Activated T-cell treated with anti-CD3 and anti-CD28 coated beads, Interleukin-2, amount 50 U/mL, for 72 hours (primary cell): ENCODE measurements around the gene DGAT2. TPM values are rescaled to one million over a fixed set of nuclear protein-coding genes. Genes with fewer than 3 reads are reported as not detected.

Experiments
- ATAC-seq, 2 donors: fragments of 150-1000 bp; cut with Tn5 transposase; replicated peaks in 1 of 2; 2 replicates each; pipeline ENCODE4 v1.10.0; 2021; ENCODE audit warnings: moderate library complexity in 2 of 2, mild to moderate bottlenecking in 1 of 2
- DNase-seq, 2 donors: peaks; one replicate each; pipeline ENCODE4 v3.0.0; 2021 to 2022; ENCODE audit warnings: mixed read lengths in 1 of 2
- H3K27ac Mint-ChIP-seq: one replicate; pipeline ENCODE4 v1.8.0; 2022; ENCODE audit warnings: mild to moderate bottlenecking, moderate library complexity, mixed read lengths
- H3K27me3 Mint-ChIP-seq: one replicate; pipeline ENCODE4 v1.8.0; 2022; ENCODE audit warnings: low read depth, mixed read lengths
- H3K36me3 Mint-ChIP-seq, 2 donors: one replicate each; pipeline ENCODE4 v1.8.0; 2022; ENCODE audit warnings: mixed read lengths in 2 of 2, mild to moderate bottlenecking in 1 of 2; ENCODE audit not compliant: insufficient read depth in 2 of 2
- H3K4me1 Mint-ChIP-seq: one replicate; pipeline ENCODE4 v1.8.0; 2022; ENCODE audit warnings: low read depth, mixed read lengths
- H3K4me3 Mint-ChIP-seq, 2 donors: one replicate each; pipeline ENCODE4 v1.8.0; 2022; ENCODE audit warnings: mild to moderate bottlenecking in 2 of 2, mixed read lengths in 2 of 2, moderate library complexity in 2 of 2
- H3K9me3 Mint-ChIP-seq, 2 donors: one replicate each; pipeline ENCODE4 v1.8.0; 2022; ENCODE audit warnings: mixed read lengths in 2 of 2
- total RNA-seq, 2 donors: library from RNA; stranded (reverse); gene quantifications; one replicate each; pipeline ENCODE4 v1.2.3, GENCODE V29; 2022

Gene DGAT2
- total RNA-seq, 2 donors from 2014 or later, result 2.8 to 3.4 TPM

DNA sequence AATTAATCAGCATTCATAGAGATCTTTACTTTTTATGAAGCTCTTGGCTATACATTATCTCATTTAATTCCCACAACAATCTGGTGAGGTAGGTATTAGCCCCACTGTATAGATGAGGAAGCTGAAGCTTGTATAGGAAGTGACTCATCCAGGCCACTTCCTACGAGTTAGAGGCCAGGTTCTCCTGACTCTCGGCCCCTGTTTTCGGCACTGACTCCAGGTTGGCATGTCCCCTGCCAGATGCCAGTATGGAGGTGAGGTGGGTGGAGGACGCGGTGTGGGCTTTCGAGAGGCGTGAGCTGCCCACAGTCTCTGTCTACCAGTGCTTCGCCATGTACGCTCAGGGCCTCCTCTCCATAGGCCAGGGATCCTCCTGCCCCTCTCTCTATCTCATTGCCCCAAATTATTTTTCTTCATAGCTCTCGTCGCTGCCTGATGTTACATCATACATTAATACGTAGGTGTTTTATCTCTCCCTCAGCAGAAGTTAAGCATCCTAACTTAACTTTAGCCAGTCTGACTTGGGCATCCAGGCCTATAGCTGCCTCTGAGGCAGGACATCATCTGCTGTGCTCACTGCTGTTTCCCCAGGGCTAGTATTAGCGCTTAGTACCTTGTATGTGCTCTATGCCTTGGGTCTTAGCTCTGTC is 9.0 kb downstream of the DGAT2 start:
- H3K36me3 Mint-ChIP-seq, result no peaks in the 10 kb centered on the region
- H3K4me3 Mint-ChIP-seq, result no peak overlapping the region
- ATAC-seq (peak; percentile 21 to 28), DNase-seq (no peak)
- no peaks in the 10 kb centered on the region for H3K9me3 Mint-ChIP-seq
- no peak overlapping the region for H3K27ac Mint-ChIP-seq
- H3K27me3 Mint-ChIP-seq, result no peaks in the 10 kb centered on the region
- H3K4me1 Mint-ChIP-seq, result peaks cover 23% of the 10 kb centered on the region

GRCh38 chr11:75778962-75779361 is 10.4 kb downstream of the DGAT2 start:
- H3K27ac Mint-ChIP-seq, result no peak overlapping the region
- H3K27me3 Mint-ChIP-seq, result no peaks in the 10 kb centered on the region
- no peaks in the 10 kb centered on the region for H3K9me3 Mint-ChIP-seq
- peaks cover 15% of the 10 kb centered on the region for H3K4me1 Mint-ChIP-seq
- no peak overlapping the region for H3K4me3 Mint-ChIP-seq
- no peaks in the 10 kb centered on the region for H3K36me3 Mint-ChIP-seq
- ATAC-seq (no peak), DNase-seq (no peak)

DNA sequence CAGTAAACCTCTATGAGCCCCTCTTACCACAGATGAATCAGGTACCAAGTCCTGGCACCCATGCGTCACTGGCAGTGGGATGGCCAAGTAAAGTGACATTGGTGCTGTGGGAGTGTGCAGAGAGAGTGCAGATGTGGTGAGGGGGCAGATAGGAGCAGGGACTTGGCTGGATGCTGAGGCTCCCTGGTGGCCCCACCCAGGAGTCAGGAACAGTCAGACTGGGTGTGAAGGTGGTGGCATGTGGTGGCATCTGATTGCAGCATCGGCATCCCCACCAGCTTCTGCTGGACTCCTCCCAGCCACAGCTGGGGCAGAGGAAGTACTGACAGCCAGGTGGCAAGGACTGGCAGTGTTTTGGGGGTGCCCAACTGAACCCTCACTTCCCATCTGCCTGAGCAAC is 11.4 kb downstream of the DGAT2 start:
- DNase-seq (no peak), ATAC-seq (peak in 1 of 2 donors; percentile 34)
- H3K27ac Mint-ChIP-seq, result no peak overlapping the region
- no peaks in the 10 kb centered on the region for H3K27me3 Mint-ChIP-seq
- H3K4me3 Mint-ChIP-seq, result no peak overlapping the region
- no peaks in the 10 kb centered on the region for H3K9me3 Mint-ChIP-seq
- no peaks in the 10 kb centered on the region for H3K36me3 Mint-ChIP-seq
- peaks cover 14% of the 10 kb centered on the region for H3K4me1 Mint-ChIP-seq

- Mint-ChIP-seq H3K27me3 (no peaks in the 10 kb centered on the region), H3K4me1 (peaks cover 14% of the 10 kb centered on the region), H3K36me3 (no peaks in the 10 kb centered on the region), H3K4me3 (no peak overlapping the region), H3K27ac (no peak overlapping the region), H3K9me3 (no peaks in the 10 kb centered on the region)
- ATAC-seq (no peak), DNase-seq (no peak)
Measured at GRCh38 chr11:75780888-75781287, 12.3 kb downstream of the DGAT2 start.

- no peak overlapping the region for H3K27ac Mint-ChIP-seq
- peaks cover 14% of the 10 kb centered on the region for H3K4me1 Mint-ChIP-seq
- H3K4me3 Mint-ChIP-seq, result no peak overlapping the region
- no peaks in the 10 kb centered on the region for H3K27me3 Mint-ChIP-seq
- H3K9me3 Mint-ChIP-seq, result no peaks in the 10 kb centered on the region
- DNase-seq (no peak), ATAC-seq (no peak)
- no peaks in the 10 kb centered on the region for H3K36me3 Mint-ChIP-seq
Measured at GRCh38 chr11:75781296-75781695, 12.7 kb downstream of the DGAT2 start.

GRCh38 chr11:75781831-75782230 is 13.3 kb downstream of the DGAT2 start:
- Mint-ChIP-seq H3K27me3 (no peaks in the 10 kb centered on the region), H3K4me3 (no peak overlapping the region), H3K4me1 (peaks cover 12% of the 10 kb centered on the region), H3K9me3 (no peaks in the 10 kb centered on the region), H3K27ac (no peak overlapping the region), H3K36me3 (no peaks in the 10 kb centered on the region)
- DNase-seq (no peak), ATAC-seq (no peak)

DNA sequence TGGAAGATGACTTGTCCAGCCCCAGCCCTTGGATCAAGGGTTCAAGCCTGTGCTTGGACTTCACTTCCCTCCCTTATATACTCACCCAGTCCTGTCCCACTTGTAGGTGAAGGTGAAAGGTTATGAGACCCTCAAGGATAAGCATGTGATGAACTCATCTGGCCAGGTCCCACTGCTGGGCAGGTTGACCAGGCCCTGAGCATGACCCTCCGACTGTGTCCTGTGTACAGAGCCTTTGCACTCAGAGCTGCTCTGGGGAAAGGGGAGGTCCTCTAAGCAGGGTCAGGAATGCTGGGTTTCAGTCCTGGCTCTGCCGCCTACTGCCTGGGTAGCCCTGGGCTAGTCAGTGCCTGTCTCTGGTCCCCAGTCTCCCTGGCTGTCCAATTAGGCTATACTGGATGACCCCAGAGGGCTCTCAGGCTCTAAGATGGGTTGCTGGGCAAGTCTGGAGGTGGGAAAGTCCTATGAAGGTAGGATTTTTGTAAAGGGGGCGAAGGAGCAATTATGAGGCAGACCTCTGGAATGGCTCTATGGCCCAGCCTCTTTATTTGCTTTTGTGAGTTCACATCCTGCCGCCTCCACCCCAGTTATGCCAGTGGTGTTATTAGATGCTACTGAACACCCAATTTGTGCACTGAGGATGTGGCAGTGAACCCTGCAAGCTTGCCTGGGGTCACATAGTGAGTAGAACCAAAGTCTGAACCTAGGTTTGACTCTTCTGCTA is 14.1 kb downstream of the DGAT2 start:
- Mint-ChIP-seq H3K27ac (no peak overlapping the region), H3K36me3 (no peaks in the 10 kb centered on the region), H3K27me3 (no peaks in the 10 kb centered on the region), H3K9me3 (no peaks in the 10 kb centered on the region), H3K4me1 (peaks cover 3% of the 10 kb centered on the region), H3K4me3 (no peak overlapping the region)
- no peak for ATAC-seq
- no peak for DNase-seq

GRCh38 chr11:75783416-75784084 is 15.0 kb downstream of the DGAT2 start:
- Mint-ChIP-seq H3K27ac (no peak overlapping the region), H3K4me3 (no peak overlapping the region), H3K27me3 (no peaks in the 10 kb centered on the region), H3K4me1 (no peaks in the 10 kb centered on the region), H3K36me3 (no peaks in the 10 kb centered on the region), H3K9me3 (no peaks in the 10 kb centered on the region)
- DNase-seq, result no peak
- ATAC-seq, result no peak

GRCh38 chr11:75784085-75784478 is 15.5 kb downstream of the DGAT2 start:
- Mint-ChIP-seq H3K9me3 (no peaks in the 10 kb centered on the region), H3K27ac (no peak overlapping the region), H3K4me1 (no peaks in the 10 kb centered on the region), H3K4me3 (no peak overlapping the region), H3K36me3 (no peaks in the 10 kb centered on the region), H3K27me3 (no peaks in the 10 kb centered on the region)
- ATAC-seq (no peak), DNase-seq (no peak)

DNA sequence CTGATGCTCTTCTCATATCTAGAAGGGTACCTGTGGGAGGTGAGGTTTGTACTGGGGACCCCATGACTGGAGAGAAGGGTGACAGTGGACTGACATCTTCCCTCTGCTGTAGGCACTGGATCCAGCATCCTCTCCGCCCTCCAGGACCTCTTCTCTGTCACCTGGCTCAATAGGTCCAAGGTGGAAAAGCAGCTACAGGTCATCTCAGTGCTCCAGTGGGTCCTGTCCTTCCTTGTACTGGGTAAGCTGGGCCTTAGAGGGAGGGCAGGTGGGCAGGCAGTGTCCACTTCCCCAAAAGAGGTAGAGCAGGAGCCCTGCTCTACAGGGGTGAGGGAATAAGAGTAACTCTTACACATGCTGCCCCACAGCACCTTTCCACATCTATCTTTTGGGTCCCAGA is 15.9 kb downstream of the DGAT2 start:
- no peak overlapping the region for H3K27ac Mint-ChIP-seq
- no peaks in the 10 kb centered on the region for H3K9me3 Mint-ChIP-seq
- no peak overlapping the region for H3K4me3 Mint-ChIP-seq
- no peak for DNase-seq
- ATAC-seq, result no peak
- H3K4me1 Mint-ChIP-seq, result no peaks in the 10 kb centered on the region
- no peaks in the 10 kb centered on the region for H3K36me3 Mint-ChIP-seq
- H3K27me3 Mint-ChIP-seq, result no peaks in the 10 kb centered on the region

DNA sequence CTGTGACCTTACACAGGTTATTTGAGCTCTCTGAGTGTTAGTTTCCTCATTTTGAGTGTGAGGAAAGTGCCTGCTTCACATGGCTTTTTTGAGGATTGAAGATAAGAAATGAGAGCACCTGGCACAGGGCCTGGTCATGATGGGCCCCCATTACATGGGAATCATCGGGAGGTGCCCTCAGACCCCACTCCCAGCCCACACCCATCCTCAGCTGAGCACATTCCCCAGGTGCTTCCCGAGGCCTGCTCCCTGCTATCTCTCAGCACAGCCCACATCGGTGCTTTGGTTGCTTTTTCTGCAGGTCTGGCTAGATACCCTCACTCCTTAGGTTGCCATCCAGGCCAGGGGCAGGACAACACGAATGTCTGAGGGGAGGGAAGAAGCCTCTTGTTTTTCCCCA is 16.6 kb downstream of the DGAT2 start:
- no peak for DNase-seq
- Mint-ChIP-seq H3K4me3 (no peak overlapping the region), H3K27ac (no peak overlapping the region), H3K4me1 (no peaks in the 10 kb centered on the region), H3K9me3 (no peaks in the 10 kb centered on the region), H3K36me3 (no peaks in the 10 kb centered on the region), H3K27me3 (no peaks in the 10 kb centered on the region)
- ATAC-seq, result no peak

GRCh38 chr11:75786101-75786736 is 17.6 kb downstream of the DGAT2 start:
- no peaks in the 10 kb centered on the region for H3K9me3 Mint-ChIP-seq
- H3K36me3 Mint-ChIP-seq, result no peaks in the 10 kb centered on the region
- ATAC-seq, result no peak
- DNase-seq, result no peak
- H3K27ac Mint-ChIP-seq, result no peak overlapping the region
- H3K4me3 Mint-ChIP-seq, result no peak overlapping the region
- no peaks in the 10 kb centered on the region for H3K27me3 Mint-ChIP-seq
- H3K4me1 Mint-ChIP-seq, result no peaks in the 10 kb centered on the region

DNA sequence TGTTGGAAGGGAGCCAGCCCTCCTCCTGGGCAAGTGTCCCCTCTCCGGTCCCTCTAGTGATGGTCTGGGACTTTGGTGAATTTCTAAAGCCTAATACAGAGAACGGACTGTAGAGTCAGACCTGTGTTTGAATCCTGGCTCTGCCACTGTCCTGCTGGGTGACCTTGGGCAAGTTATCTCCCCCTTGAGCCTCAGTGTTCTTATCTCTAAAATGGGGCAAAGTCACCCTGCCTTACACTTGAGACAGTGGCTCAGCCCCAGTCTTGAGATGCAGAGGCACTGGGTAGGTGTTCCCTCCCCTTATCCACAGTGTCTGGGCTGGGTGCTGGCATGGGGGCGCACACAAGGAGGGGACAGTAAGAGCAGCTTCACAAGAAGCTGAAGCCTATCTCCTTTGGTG is 20.9 kb downstream of the DGAT2 start:
- DNase-seq (no peak), ATAC-seq (no peak)
- Mint-ChIP-seq H3K9me3 (no peaks in the 10 kb centered on the region), H3K4me1 (no peaks in the 10 kb centered on the region), H3K36me3 (no peaks in the 10 kb centered on the region), H3K27ac (no peak overlapping the region), H3K4me3 (no peak overlapping the region), H3K27me3 (no peaks in the 10 kb centered on the region)
